Astrocyte (in vitro differentiated cells and primary cell): Measurements from ENCODE around the gene KLK3.

Experiments used
- EZH2 ChIP-seq: IDR thresholded peaks from 2 replicates; pipeline ENCODE4 v1.6.1; 2012; ENCODE audit warnings: mild to moderate bottlenecking, low read length, inconsistent platforms; ENCODE audit not compliant: insufficient read depth
- TF ChIP-seq, protein P1 (sequence below): IDR thresholded peaks from 2 replicates; pipeline ENCODE4 v1.5.1; 2011; ENCODE audit warnings: low read depth, mild to moderate bottlenecking, inconsistent platforms, low read length, moderate library complexity; ENCODE audit not compliant: insufficient read depth

DNA sequence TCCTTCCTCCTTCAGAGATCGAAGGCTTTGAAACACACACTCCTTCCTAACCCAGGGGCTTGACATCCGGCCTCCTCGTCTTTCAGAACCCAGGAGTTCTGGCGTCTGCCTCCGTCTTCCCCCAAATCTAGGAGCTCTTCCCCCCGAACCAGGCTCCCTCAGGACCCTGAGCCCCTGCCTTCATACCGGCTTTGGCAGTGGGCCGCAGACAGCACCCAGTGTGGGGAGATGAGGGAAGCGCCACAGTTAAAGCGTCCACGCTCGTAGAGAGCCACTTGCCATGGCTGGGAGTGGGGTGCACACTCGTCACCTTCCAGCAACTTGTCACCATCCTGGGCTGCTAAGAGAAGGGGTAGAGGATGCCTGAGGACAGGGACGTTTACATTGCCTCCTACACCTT is 27.2 kb upstream of the KLK3 start:
- TF ChIP-seq, protein P1, sequence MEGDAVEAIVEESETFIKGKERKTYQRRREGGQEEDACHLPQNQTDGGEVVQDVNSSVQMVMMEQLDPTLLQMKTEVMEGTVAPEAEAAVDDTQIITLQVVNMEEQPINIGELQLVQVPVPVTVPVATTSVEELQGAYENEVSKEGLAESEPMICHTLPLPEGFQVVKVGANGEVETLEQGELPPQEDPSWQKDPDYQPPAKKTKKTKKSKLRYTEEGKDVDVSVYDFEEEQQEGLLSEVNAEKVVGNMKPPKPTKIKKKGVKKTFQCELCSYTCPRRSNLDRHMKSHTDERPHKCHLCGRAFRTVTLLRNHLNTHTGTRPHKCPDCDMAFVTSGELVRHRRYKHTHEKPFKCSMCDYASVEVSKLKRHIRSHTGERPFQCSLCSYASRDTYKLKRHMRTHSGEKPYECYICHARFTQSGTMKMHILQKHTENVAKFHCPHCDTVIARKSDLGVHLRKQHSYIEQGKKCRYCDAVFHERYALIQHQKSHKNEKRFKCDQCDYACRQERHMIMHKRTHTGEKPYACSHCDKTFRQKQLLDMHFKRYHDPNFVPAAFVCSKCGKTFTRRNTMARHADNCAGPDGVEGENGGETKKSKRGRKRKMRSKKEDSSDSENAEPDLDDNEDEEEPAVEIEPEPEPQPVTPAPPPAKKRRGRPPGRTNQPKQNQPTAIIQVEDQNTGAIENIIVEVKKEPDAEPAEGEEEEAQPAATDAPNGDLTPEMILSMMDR = no peak
- no peak for TF ChIP-seq EZH2
